K562 (cell line): ENCODE data around the gene OTOGL. TPM values are rescaled to one million over a fixed set of nuclear protein-coding genes. Genes with fewer than 3 reads are reported as not detected.

Source experiments
- ATAC-seq: fragments of 200-7000 bp; cut with Tn5 transposase; 3 replicates; pipeline ENCODE4 v1.9.1; 2020; ENCODE audit warnings: moderate library complexity
- BruUV-seq: library from RNA; stranded (reverse); fragments of 400-500 nt; replicated peaks from 2 replicates; lab custom pipeline; 2021; lab: Mats Ljungman, UMichigan
- CTCF ChIA-PET: fragments of 300-600 bp; formaldehyde crosslinking; extraction: SDS; loops from one replicate; lab custom pipeline; 2021; ENCODE audit warnings: low intra/inter-chr PET ratio; lab: Yijun Ruan, JAX
- POLR2A ChIA-PET: fragments of 300-600, 350-650 bp; sonication (Branson Sonifier 250); formaldehyde crosslinking; extraction: SDS; loops from one replicate; lab custom pipeline; 2021; ENCODE audit warnings: antibody characterized with exemption, inconsistent platforms; lab: Yijun Ruan, JAX
- DNase-seq, 4 experiments: peaks; one replicate each; pipeline versions ENCODE4 v3.0.0 to v3.0.0-alpha.2; 2011 to 2018; ENCODE audit warnings: low spot score in 3 of 4, mixed read lengths in 3 of 4; ENCODE audit errors: extremely low read depth in 1 of 4
- FAIRE-seq: peaks from 2 replicates; lab custom pipeline; 2011; peaks lifted over from hg19 to GRCh38; lab: Jason Lieb, UNC
- H2AFZ ChIP-seq: 2 replicates; pipeline ENCODE4 v1.6.0; 2011; ENCODE audit warnings: low read depth, low read length, control low read depth, inconsistent platforms
- H3K27ac ChIP-seq: fragments of 200-600 bp; 3 replicates; pipeline ENCODE4 v1.8.0; 2011; ENCODE audit warnings: low read depth, mild to moderate bottlenecking, control low read depth, inconsistent platforms, low read length, moderate library complexity, mixed read lengths; ENCODE audit errors: extremely low read depth
- H3K27me3 ChIP-seq, 2 experiments: fragments of 300-600 bp in 1 of 2; 2 replicates in 1 of 2; 3 replicates in 1 of 2; pipeline versions ENCODE4 v1.6.0 to v1.8.0; 2011; ENCODE audit warnings: inconsistent platforms in 2 of 2, low read length in 2 of 2, mild to moderate bottlenecking in 1 of 2, mixed read lengths in 1 of 2, moderate library complexity in 1 of 2; ENCODE audit not compliant: control insufficient read depth in 2 of 2, insufficient read depth in 2 of 2
- H3K36me3 ChIP-seq: fragments of 300-600 bp; 3 replicates; pipeline ENCODE4 v1.8.0; 2011; ENCODE audit warnings: mild to moderate bottlenecking, low read length, inconsistent platforms; ENCODE audit not compliant: control insufficient read depth, insufficient read depth
- H3K4me1 ChIP-seq, 2 experiments: fragments of 200-600 bp in 1 of 2; replicated peaks in 1 of 2; 2 replicates in 1 of 2; 3 replicates in 1 of 2; pipeline versions ENCODE4 v1.5.1 to v1.8.0; 2011; ENCODE audit warnings: inconsistent platforms in 2 of 2, low read length in 2 of 2, mild to moderate bottlenecking in 1 of 2, mixed read lengths in 1 of 2, moderate library complexity in 1 of 2; ENCODE audit not compliant: control insufficient read depth in 2 of 2, insufficient read depth in 2 of 2
- H3K4me2 ChIP-seq: 2 replicates; pipeline ENCODE4 v1.6.1; 2011; ENCODE audit warnings: low read length, control low read depth, inconsistent platforms, mixed read lengths; ENCODE audit not compliant: insufficient read depth
- H3K4me3 ChIP-seq: fragments of 200-600 bp; sonication (generic), shearing (Covaris generic); 2 replicates; pipeline ENCODE4 v1.5.1; 2016; ENCODE audit warnings: control low read depth, inconsistent platforms
- H3K79me2 ChIP-seq: fragments of 200-600 bp; 3 replicates; pipeline ENCODE4 v1.8.0; 2011; ENCODE audit warnings: low read length, inconsistent platforms; ENCODE audit not compliant: control insufficient read depth, insufficient read depth
- H3K9ac ChIP-seq, 2 experiments: 2 replicates each; pipeline versions ENCODE4 v1.6.0 to v1.6.1; 2011; ENCODE audit warnings: low read depth in 2 of 2, low read length in 2 of 2, control low read depth in 1 of 2, inconsistent platforms in 1 of 2, mild to moderate bottlenecking in 1 of 2, mixed read lengths in 1 of 2; ENCODE audit not compliant: insufficient read depth in 1 of 2
- H3K9me1 ChIP-seq: one replicate; pipeline ENCODE4 v1.6.0; 2011; ENCODE audit warnings: inconsistent platforms, mild to moderate bottlenecking, low read length, moderate library complexity; ENCODE audit not compliant: control insufficient read depth, insufficient read depth
- H3K9me3 ChIP-seq: replicated peaks from 2 replicates; pipeline ENCODE4 v1.5.1; 2011; ENCODE audit warnings: low read depth, low read length, inconsistent platforms; ENCODE audit not compliant: control insufficient read depth, insufficient read depth
- H4K20me1 ChIP-seq: replicated peaks from 2 replicates; pipeline ENCODE4 v1.6.1; 2011; ENCODE audit warnings: low read length, inconsistent platforms, mixed read lengths; ENCODE audit not compliant: control insufficient read depth, insufficient read depth
- CBX5 ChIP-seq: IDR thresholded peaks from 2 replicates; pipeline ENCODE4 v1.6.1; 2014; ENCODE audit warnings: low read depth, borderline replicate concordance
- HINFP ChIP-seq: fragments of 450-650 bp; conservative IDR thresholded peaks from 2 replicates; pipeline ENCODE4 v1.6.1; 2016; ENCODE audit warnings: missing genetic modification characterization, low read depth, mild to moderate bottlenecking, control low read depth, missing compliant biosample characterization
- MAFF ChIP-seq: IDR thresholded peaks from 2 replicates; pipeline ENCODE4 v1.6.1; 2012; ENCODE audit warnings: low read length, improper control_type of control experiment
- PHTF2 ChIP-seq: fragments of 250-450 bp; sonication (Bioruptor Pico); IDR thresholded peaks from 2 replicates; pipeline ENCODE4 v1.5.0; 2021; ENCODE audit warnings: mild to moderate bottlenecking
- SOX6 ChIP-seq: fragments of 450-650 bp; IDR thresholded peaks from 2 replicates; pipeline ENCODE4 v1.6.1; 2014; ENCODE audit warnings: mild to moderate bottlenecking
- ZNF316 ChIP-seq: fragments of 450-650 bp; IDR thresholded peaks from 2 replicates; pipeline ENCODE4 v1.6.1; 2016
- WGBS: fragments of 100-300 bp; shearing (Covaris generic); methylation state at CpG from one replicate; pipeline ENCODE4 v1.1.6; 2016; ENCODE audit warnings: low coverage, mixed read lengths; ENCODE audit not compliant: insufficient coverage; ENCODE audit errors: missing lambda C conversion rate; 5-methylcytosine and 5-hydroxymethylcytosine counted together
- in situ Hi-C: fragments of 300-500 bp; cut with MboI; formaldehyde crosslinking; loops from 4 replicates; pipeline ENCODE4 v1.15.0; 2018; ENCODE audit warnings: inconsistent platforms, mixed read lengths
- intact Hi-C: fragments of 100-400 bp; cut with micrococcal nuclease; formaldehyde crosslinking; loops from 2 replicates; pipeline ENCODE4 v1.14.2; 2022
- polyA plus RNA-seq, 8 experiments: library from polyadenylated mRNA; depleted of rRNA in 4 of 8; stranded (reverse) in 5 of 8; unstranded in 3 of 8; fragments of >200 nt; fragmentation: Nextera tagmentation in 2 of 8; fragmentation: Illumina TruSeq in 1 of 8; extraction: Ambion mirVana in 2 of 8; extraction: Trizol in 1 of 8; gene quantifications; 2 replicates each; pipeline versions ENCODE4 v1.2.1 to v1.2.3, GENCODE V29; 2011 to 2014; ENCODE audit warnings: inconsistent platforms in 1 of 8, missing spikeins in 1 of 8
- total RNA-seq, 7 experiments: library from RNA; depleted of rRNA in 6 of 7; stranded (reverse); fragments of >200 nt in 6 of 7; fragmentation: Illumina TruSeq in 2 of 7; extraction: Trizol in 2 of 7; gene quantifications; 2 replicates each; pipeline versions ENCODE4 v1.2.1 to v1.2.3, GENCODE V29; 2011 to 2021; ENCODE audit warnings: low replicate concordance in 1 of 7

The OTOGL gene
- total and polyA plus RNA-seq, 9 of the 15 experiments (the other 6 are each of a cell fraction or from before 2014, with no cell fraction given) = 0.02 to 0.03 TPM; not detected in 7

- DNase-seq (no peak), FAIRE-seq (no peak), ATAC-seq (no peak)
- no TSS peak for BruUV-seq
- H3K9me1 ChIP-seq = no peaks in the 10 kb centered on the region
- H3K27ac ChIP-seq = no peak overlapping the region
- no peaks in the 10 kb centered on the region for H3K4me1 ChIP-seq
- no peak overlapping the region for H2AFZ ChIP-seq
- no peak overlapping the region for H3K4me3 ChIP-seq
- intact Hi-C loops (no loop called here), in situ Hi-C loops (no loop called here)
- no peaks in the 10 kb centered on the region for H3K36me3 ChIP-seq
- H3K9me3 ChIP-seq = no peaks in the 10 kb centered on the region
- H3K9ac ChIP-seq = no peak overlapping the region
- CTCF ChIA-PET = no interaction called here
- no peak for TF ChIP-seq SOX6
- TF ChIP-seq ZNF316 = peak; percentile 69
- peak; percentile 26; the same call in 1 of the 2 replicates for TF ChIP-seq MAFF
- H3K4me2 ChIP-seq = no peak overlapping the region
- no peaks in the 10 kb centered on the region for H3K27me3 ChIP-seq
- no peaks in the 10 kb centered on the region for H4K20me1 ChIP-seq
- WGBS = 0% methylated on average over 2 of the region's 2 CpGs
- H3K79me2 ChIP-seq = no peaks in the 10 kb centered on the region
- POLR2A ChIA-PET = no interaction called here
These were observed 67.4 kb downstream of the OTOGL start for GRCh38 chr12:80166751-80167150.

GRCh38 chr12:80168936-80169335 lies 69.6 kb downstream of the OTOGL start:
- Histone ChIP-seq H3K9me3 (no peaks in the 10 kb centered on the region), H3K27me3 (no peaks in the 10 kb centered on the region), H3K4me1 (no peaks in the 10 kb centered on the region), H3K9ac (no peak overlapping the region), H2AFZ (no peak overlapping the region), H4K20me1 (no peaks in the 10 kb centered on the region), H3K36me3 (no peaks in the 10 kb centered on the region), H3K79me2 (no peaks in the 10 kb centered on the region), H3K4me2 (no peak overlapping the region), H3K27ac (no peak overlapping the region), H3K9me1 (no peaks in the 10 kb centered on the region), H3K4me3 (no peak overlapping the region)
- no peak for FAIRE-seq
- POLR2A ChIA-PET = interaction anchor here (0.7 to 1.0 kb wide), 2 partner anchors 11 to 12 kb away, joined by 3 read pairs; no protein-coding TSS in a partner anchor
- no peak for DNase-seq
- in situ Hi-C loops = no loop called here
- no TSS peak for BruUV-seq
- no peak for TF ChIP-seq PHTF2
- no peak for TF ChIP-seq CBX5
- TF ChIP-seq HINFP (tag) = no peak
- CTCF ChIA-PET = no interaction called here
- no peak for ATAC-seq
- intact Hi-C loops = no loop called here
